WTC11 (cell line): ENCODE measurements around the gene CRKL.

Experiments used
- CTCF ChIP-seq: fragments of 200-600 bp; IDR thresholded peaks from 2 replicates; pipeline ENCODE4 v1.8.0; 2022; ENCODE audit warnings: antibody characterized with exemption
- GABPB1 ChIP-seq: sonication (generic); formaldehyde crosslinking; IDR thresholded peaks from 2 replicates; pipeline ENCODE4 v1.8.1; 2023; ENCODE audit warnings: mild to moderate bottlenecking, missing genetic modification reagents
- IRF2 ChIP-seq: sonication (generic); formaldehyde crosslinking; IDR thresholded peaks from 2 replicates; pipeline ENCODE4 v1.8.0; 2022; ENCODE audit warnings: low read depth, missing genetic modification reagents, borderline replicate concordance
- JUN ChIP-seq: sonication (generic); formaldehyde crosslinking; IDR thresholded peaks from 2 replicates; pipeline ENCODE4 v1.8.0; 2023; ENCODE audit warnings: mild to moderate bottlenecking, missing genetic modification reagents
- MAX ChIP-seq: sonication (generic); formaldehyde crosslinking; IDR thresholded peaks from 2 replicates; pipeline ENCODE4 v1.8.0; 2022; ENCODE audit warnings: mild to moderate bottlenecking, missing genetic modification reagents
- MYBL2 ChIP-seq: sonication (generic); formaldehyde crosslinking; IDR thresholded peaks from 2 replicates; pipeline ENCODE4 v1.8.1; 2023; ENCODE audit warnings: mild to moderate bottlenecking, moderate library complexity, missing genetic modification reagents
- ZNF416 ChIP-seq: fragments of 250-450 bp; sonication (Bioruptor Pico); IDR thresholded peaks from 2 replicates; pipeline ENCODE4 v1.9.0; 2021; ENCODE audit warnings: mild to moderate bottlenecking, inconsistent platforms
- TF ChIP-seq, protein P1 (sequence below): sonication (generic); formaldehyde crosslinking; IDR thresholded peaks from 2 replicates; pipeline ENCODE4 v1.8.1; 2023; ENCODE audit warnings: mild to moderate bottlenecking, missing genetic modification reagents, moderate library complexity
- TF ChIP-seq, protein P2 (sequence below): sonication (generic); formaldehyde crosslinking; IDR thresholded peaks from 2 replicates; pipeline ENCODE4 v1.8.1; 2022; ENCODE audit warnings: mild to moderate bottlenecking, missing genetic modification reagents, moderate library complexity, borderline replicate concordance
- TF ChIP-seq, protein P3 (sequence below): sonication (generic); formaldehyde crosslinking; IDR thresholded peaks from 2 replicates; pipeline ENCODE4 v1.8.0; 2022; ENCODE audit warnings: mild to moderate bottlenecking, missing genetic modification reagents
- TF ChIP-seq, protein P4 (sequence below): sonication (generic); formaldehyde crosslinking; IDR thresholded peaks from 2 replicates; pipeline ENCODE4 v1.8.1; 2022; ENCODE audit warnings: mild to moderate bottlenecking, moderate library complexity, missing genetic modification reagents

DNA sequence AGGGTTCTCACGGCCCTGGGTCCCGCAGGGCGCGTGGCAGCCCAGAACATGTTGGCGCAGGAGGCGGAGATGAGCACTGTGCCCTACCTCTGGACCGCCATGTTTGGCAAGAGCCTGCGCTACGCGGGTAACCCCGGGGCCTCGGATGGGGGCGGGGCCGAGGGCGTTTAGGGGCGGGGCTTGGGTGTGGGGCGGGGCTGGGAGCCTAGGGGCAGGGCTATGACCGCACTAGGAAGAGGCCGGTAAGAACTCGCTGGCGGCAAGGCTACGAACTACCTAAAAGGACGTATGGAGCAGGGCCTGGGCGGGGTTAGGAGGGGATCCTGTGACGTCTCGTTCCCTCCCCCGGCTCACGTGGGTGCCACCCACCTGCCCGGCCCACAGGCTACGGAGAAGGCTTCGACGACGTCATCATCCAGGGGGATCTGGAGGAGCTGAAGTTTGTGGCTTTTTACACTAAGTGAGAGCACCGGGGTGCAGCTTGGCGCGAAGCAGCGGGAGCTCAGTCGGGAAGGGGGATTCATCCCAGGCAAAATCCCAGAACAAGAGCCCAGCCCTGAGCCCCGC lies 62.1 kb downstream of the CRKL start:
- peak; percentile 94 for TF ChIP-seq MAX
- no peak for TF ChIP-seq ZNF416 (CRISPR knock-in tag)
- TF ChIP-seq, protein P1, sequence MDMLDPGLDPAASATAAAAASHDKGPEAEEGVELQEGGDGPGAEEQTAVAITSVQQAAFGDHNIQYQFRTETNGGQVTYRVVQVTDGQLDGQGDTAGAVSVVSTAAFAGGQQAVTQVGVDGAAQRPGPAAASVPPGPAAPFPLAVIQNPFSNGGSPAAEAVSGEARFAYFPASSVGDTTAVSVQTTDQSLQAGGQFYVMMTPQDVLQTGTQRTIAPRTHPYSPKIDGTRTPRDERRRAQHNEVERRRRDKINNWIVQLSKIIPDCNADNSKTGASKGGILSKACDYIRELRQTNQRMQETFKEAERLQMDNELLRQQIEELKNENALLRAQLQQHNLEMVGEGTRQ (CRISPR knock-in tag), result no peak
- TF ChIP-seq, protein P2, sequence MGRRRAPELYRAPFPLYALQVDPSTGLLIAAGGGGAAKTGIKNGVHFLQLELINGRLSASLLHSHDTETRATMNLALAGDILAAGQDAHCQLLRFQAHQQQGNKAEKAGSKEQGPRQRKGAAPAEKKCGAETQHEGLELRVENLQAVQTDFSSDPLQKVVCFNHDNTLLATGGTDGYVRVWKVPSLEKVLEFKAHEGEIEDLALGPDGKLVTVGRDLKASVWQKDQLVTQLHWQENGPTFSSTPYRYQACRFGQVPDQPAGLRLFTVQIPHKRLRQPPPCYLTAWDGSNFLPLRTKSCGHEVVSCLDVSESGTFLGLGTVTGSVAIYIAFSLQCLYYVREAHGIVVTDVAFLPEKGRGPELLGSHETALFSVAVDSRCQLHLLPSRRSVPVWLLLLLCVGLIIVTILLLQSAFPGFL (CRISPR knock-in tag), result no peak
- TF ChIP-seq CTCF, result no peak
- peak; percentile 60; the same call in 1 of the 2 replicates for TF ChIP-seq MYBL2 (CRISPR knock-in tag)
- TF ChIP-seq GABPB1 (CRISPR knock-in tag), result no peak
- TF ChIP-seq IRF2 (CRISPR knock-in tag), result no peak
- TF ChIP-seq, protein P3, sequence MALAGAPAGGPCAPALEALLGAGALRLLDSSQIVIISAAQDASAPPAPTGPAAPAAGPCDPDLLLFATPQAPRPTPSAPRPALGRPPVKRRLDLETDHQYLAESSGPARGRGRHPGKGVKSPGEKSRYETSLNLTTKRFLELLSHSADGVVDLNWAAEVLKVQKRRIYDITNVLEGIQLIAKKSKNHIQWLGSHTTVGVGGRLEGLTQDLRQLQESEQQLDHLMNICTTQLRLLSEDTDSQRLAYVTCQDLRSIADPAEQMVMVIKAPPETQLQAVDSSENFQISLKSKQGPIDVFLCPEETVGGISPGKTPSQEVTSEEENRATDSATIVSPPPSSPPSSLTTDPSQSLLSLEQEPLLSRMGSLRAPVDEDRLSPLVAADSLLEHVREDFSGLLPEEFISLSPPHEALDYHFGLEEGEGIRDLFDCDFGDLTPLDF (CRISPR knock-in tag), result no peak
- TF ChIP-seq, protein P4, sequence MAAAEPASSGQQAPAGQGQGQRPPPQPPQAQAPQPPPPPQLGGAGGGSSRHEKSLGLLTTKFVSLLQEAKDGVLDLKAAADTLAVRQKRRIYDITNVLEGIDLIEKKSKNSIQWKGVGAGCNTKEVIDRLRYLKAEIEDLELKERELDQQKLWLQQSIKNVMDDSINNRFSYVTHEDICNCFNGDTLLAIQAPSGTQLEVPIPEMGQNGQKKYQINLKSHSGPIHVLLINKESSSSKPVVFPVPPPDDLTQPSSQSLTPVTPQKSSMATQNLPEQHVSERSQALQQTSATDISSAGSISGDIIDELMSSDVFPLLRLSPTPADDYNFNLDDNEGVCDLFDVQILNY, result no peak
- TF ChIP-seq JUN (CRISPR knock-in tag), result no peak
